K562 (cell line): ENCODE data around the gene DCLK2. TPM values are rescaled to one million over a fixed set of nuclear protein-coding genes. Genes with fewer than 3 reads are reported as not detected.

Experiments
- ATAC-seq: fragments of 200-7000 bp; cut with Tn5 transposase; 3 replicates; pipeline ENCODE4 v1.9.1; 2020; ENCODE audit warnings: moderate library complexity
- BruUV-seq: library from RNA; stranded (reverse); fragments of 400-500 nt; replicated peaks from 2 replicates; lab custom pipeline; 2021; lab: Mats Ljungman, UMichigan
- CTCF ChIA-PET: fragments of 300-600 bp; formaldehyde crosslinking; extraction: SDS; loops from one replicate; lab custom pipeline; 2021; ENCODE audit warnings: low intra/inter-chr PET ratio; lab: Yijun Ruan, JAX
- POLR2A ChIA-PET: fragments of 300-600, 350-650 bp; sonication (Branson Sonifier 250); formaldehyde crosslinking; extraction: SDS; loops from one replicate; lab custom pipeline; 2021; ENCODE audit warnings: antibody characterized with exemption, inconsistent platforms; lab: Yijun Ruan, JAX
- DNase-seq, 4 experiments: peaks; one replicate each; pipeline versions ENCODE4 v3.0.0 to v3.0.0-alpha.2; 2011 to 2018; ENCODE audit warnings: low spot score in 3 of 4, mixed read lengths in 3 of 4; ENCODE audit errors: extremely low read depth in 1 of 4
- FAIRE-seq: peaks from 2 replicates; lab custom pipeline; 2011; peaks lifted over from hg19 to GRCh38; lab: Jason Lieb, UNC
- H2AFZ ChIP-seq: 2 replicates; pipeline ENCODE4 v1.6.0; 2011; ENCODE audit warnings: low read depth, low read length, control low read depth, inconsistent platforms
- H3K27ac ChIP-seq: fragments of 200-600 bp; 3 replicates; pipeline ENCODE4 v1.8.0; 2011; ENCODE audit warnings: low read depth, mild to moderate bottlenecking, control low read depth, inconsistent platforms, low read length, moderate library complexity, mixed read lengths; ENCODE audit errors: extremely low read depth
- H3K27me3 ChIP-seq, 2 experiments: fragments of 300-600 bp in 1 of 2; 2 replicates in 1 of 2; 3 replicates in 1 of 2; pipeline versions ENCODE4 v1.6.0 to v1.8.0; 2011; ENCODE audit warnings: inconsistent platforms in 2 of 2, low read length in 2 of 2, mild to moderate bottlenecking in 1 of 2, mixed read lengths in 1 of 2, moderate library complexity in 1 of 2; ENCODE audit not compliant: control insufficient read depth in 2 of 2, insufficient read depth in 2 of 2
- H3K36me3 ChIP-seq: fragments of 300-600 bp; 3 replicates; pipeline ENCODE4 v1.8.0; 2011; ENCODE audit warnings: mild to moderate bottlenecking, low read length, inconsistent platforms; ENCODE audit not compliant: control insufficient read depth, insufficient read depth
- H3K4me1 ChIP-seq, 2 experiments: fragments of 200-600 bp in 1 of 2; replicated peaks in 1 of 2; 2 replicates in 1 of 2; 3 replicates in 1 of 2; pipeline versions ENCODE4 v1.5.1 to v1.8.0; 2011; ENCODE audit warnings: inconsistent platforms in 2 of 2, low read length in 2 of 2, mild to moderate bottlenecking in 1 of 2, mixed read lengths in 1 of 2, moderate library complexity in 1 of 2; ENCODE audit not compliant: control insufficient read depth in 2 of 2, insufficient read depth in 2 of 2
- H3K4me2 ChIP-seq: 2 replicates; pipeline ENCODE4 v1.6.1; 2011; ENCODE audit warnings: low read length, control low read depth, inconsistent platforms, mixed read lengths; ENCODE audit not compliant: insufficient read depth
- H3K4me3 ChIP-seq: fragments of 200-600 bp; sonication (generic), shearing (Covaris generic); 2 replicates; pipeline ENCODE4 v1.5.1; 2016; ENCODE audit warnings: control low read depth, inconsistent platforms
- H3K79me2 ChIP-seq: fragments of 200-600 bp; 3 replicates; pipeline ENCODE4 v1.8.0; 2011; ENCODE audit warnings: low read length, inconsistent platforms; ENCODE audit not compliant: control insufficient read depth, insufficient read depth
- H3K9ac ChIP-seq, 2 experiments: 2 replicates each; pipeline versions ENCODE4 v1.6.0 to v1.6.1; 2011; ENCODE audit warnings: low read depth in 2 of 2, low read length in 2 of 2, control low read depth in 1 of 2, inconsistent platforms in 1 of 2, mild to moderate bottlenecking in 1 of 2, mixed read lengths in 1 of 2; ENCODE audit not compliant: insufficient read depth in 1 of 2
- H3K9me1 ChIP-seq: one replicate; pipeline ENCODE4 v1.6.0; 2011; ENCODE audit warnings: inconsistent platforms, mild to moderate bottlenecking, low read length, moderate library complexity; ENCODE audit not compliant: control insufficient read depth, insufficient read depth
- H3K9me3 ChIP-seq: replicated peaks from 2 replicates; pipeline ENCODE4 v1.5.1; 2011; ENCODE audit warnings: low read depth, low read length, inconsistent platforms; ENCODE audit not compliant: control insufficient read depth, insufficient read depth
- H4K20me1 ChIP-seq: replicated peaks from 2 replicates; pipeline ENCODE4 v1.6.1; 2011; ENCODE audit warnings: low read length, inconsistent platforms, mixed read lengths; ENCODE audit not compliant: control insufficient read depth, insufficient read depth
- GABPA ChIP-seq: fragments of 200-800 bp; sonication (Bioruptor generic); conservative IDR thresholded peaks from 2 replicates; pipeline ENCODE4 v1.6.1; 2016; ENCODE audit warnings: low read depth, missing genetic modification characterization, missing compliant biosample characterization
- KAT7 ChIP-seq: sonication (generic); formaldehyde crosslinking; IDR thresholded peaks from 2 replicates; pipeline ENCODE4 v1.8.0; 2022; ENCODE audit warnings: missing genetic modification reagents, mild to moderate bottlenecking, borderline replicate concordance
- MXI1 ChIP-seq: IDR thresholded peaks from 2 replicates; pipeline ENCODE4 v1.6.1; 2011; ENCODE audit warnings: low read depth, mild to moderate bottlenecking, improper control_type of control experiment, low read length
- NRF1 ChIP-seq, 2 experiments: fragments of 450-650 bp; IDR thresholded peaks in 1 of 2; conservative IDR thresholded peaks in 1 of 2; 2 replicates each; pipeline ENCODE4 v1.6.1; 2014; ENCODE audit warnings: mild to moderate bottlenecking in 2 of 2
- STAT5B ChIP-seq: fragments of 250-450 bp; sonication (Bioruptor Pico); IDR thresholded peaks from 2 replicates; pipeline ENCODE4 v1.8.0; 2021; ENCODE audit warnings: mild to moderate bottlenecking, inconsistent platforms
- ZC3H8 ChIP-seq: fragments of 450-650 bp; IDR thresholded peaks from 2 replicates; pipeline ENCODE4 v1.6.1; 2017
- ZEB2 ChIP-seq: fragments of 450-650 bp; IDR thresholded peaks from 2 replicates; pipeline ENCODE4 v1.6.1; 2016
- ZNF57 ChIP-seq: fragments of 450-650 bp; formaldehyde crosslinking; IDR thresholded peaks from 2 replicates; pipeline ENCODE4 v1.4.0; 2020; ENCODE audit warnings: mild to moderate bottlenecking, moderate library complexity
- WGBS: fragments of 100-300 bp; shearing (Covaris generic); methylation state at CpG from one replicate; pipeline ENCODE4 v1.1.6; 2016; ENCODE audit warnings: low coverage, mixed read lengths; ENCODE audit not compliant: insufficient coverage; ENCODE audit errors: missing lambda C conversion rate; 5-methylcytosine and 5-hydroxymethylcytosine counted together
- in situ Hi-C: fragments of 300-500 bp; cut with MboI; formaldehyde crosslinking; loops from 4 replicates; pipeline ENCODE4 v1.15.0; 2018; ENCODE audit warnings: inconsistent platforms, mixed read lengths
- intact Hi-C: fragments of 100-400 bp; cut with micrococcal nuclease; formaldehyde crosslinking; loops from 2 replicates; pipeline ENCODE4 v1.14.2; 2022
- polyA plus RNA-seq, 8 experiments: library from polyadenylated mRNA; depleted of rRNA in 4 of 8; stranded (reverse) in 5 of 8; unstranded in 3 of 8; fragments of >200 nt; fragmentation: Nextera tagmentation in 2 of 8; fragmentation: Illumina TruSeq in 1 of 8; extraction: Ambion mirVana in 2 of 8; extraction: Trizol in 1 of 8; gene quantifications; 2 replicates each; pipeline versions ENCODE4 v1.2.1 to v1.2.3, GENCODE V29; 2011 to 2014; ENCODE audit warnings: inconsistent platforms in 1 of 8, missing spikeins in 1 of 8
- total RNA-seq, 7 experiments: library from RNA; depleted of rRNA in 6 of 7; stranded (reverse); fragments of >200 nt in 6 of 7; fragmentation: Illumina TruSeq in 2 of 7; extraction: Trizol in 2 of 7; gene quantifications; 2 replicates each; pipeline versions ENCODE4 v1.2.1 to v1.2.3, GENCODE V29; 2011 to 2021; ENCODE audit warnings: low replicate concordance in 1 of 7
- TF ChIP-seq, protein P1 (sequence below): fragments of 450-650 bp; IDR thresholded peaks from 2 replicates; pipeline ENCODE4 v1.6.1; 2017; ENCODE audit warnings: antibody characterized with exemption

The DCLK2 gene
- total and polyA plus RNA-seq, 9 of the 15 experiments (the other 6 are each of a cell fraction or from before 2014, with no cell fraction given) = not detected

DNA sequence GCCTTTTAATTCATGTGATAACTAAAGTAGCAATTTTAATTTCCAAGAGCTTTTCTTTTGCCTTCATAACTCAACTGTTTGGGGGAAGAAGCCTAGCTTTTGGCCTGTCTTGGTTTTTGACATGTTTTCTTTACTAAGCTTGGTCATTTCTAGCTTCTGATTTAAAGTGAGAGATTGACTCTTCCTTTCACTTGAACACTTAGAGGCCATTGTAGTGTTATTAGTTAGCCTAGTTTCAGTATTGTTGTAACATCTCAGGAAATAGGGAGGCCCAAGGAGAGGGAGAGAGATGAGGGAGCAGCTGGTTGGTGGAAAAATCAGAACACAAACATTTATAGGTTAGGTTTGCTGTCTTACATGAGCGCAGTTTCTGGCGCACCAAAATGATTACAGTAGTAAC lies 44.8 kb downstream of the DCLK2 start:
- TF ChIP-seq NRF1 (conservative IDR thresholded peaks at IDR 0.05 in 1 of 2, IDR thresholded peaks at IDR 0.05 in 1 of 2) = no peak
- no peak for TF ChIP-seq GABPA
- no peak for TF ChIP-seq ZC3H8
- no peak for TF ChIP-seq MXI1
- no peak for TF ChIP-seq ZEB2
- TF ChIP-seq, protein P1, sequence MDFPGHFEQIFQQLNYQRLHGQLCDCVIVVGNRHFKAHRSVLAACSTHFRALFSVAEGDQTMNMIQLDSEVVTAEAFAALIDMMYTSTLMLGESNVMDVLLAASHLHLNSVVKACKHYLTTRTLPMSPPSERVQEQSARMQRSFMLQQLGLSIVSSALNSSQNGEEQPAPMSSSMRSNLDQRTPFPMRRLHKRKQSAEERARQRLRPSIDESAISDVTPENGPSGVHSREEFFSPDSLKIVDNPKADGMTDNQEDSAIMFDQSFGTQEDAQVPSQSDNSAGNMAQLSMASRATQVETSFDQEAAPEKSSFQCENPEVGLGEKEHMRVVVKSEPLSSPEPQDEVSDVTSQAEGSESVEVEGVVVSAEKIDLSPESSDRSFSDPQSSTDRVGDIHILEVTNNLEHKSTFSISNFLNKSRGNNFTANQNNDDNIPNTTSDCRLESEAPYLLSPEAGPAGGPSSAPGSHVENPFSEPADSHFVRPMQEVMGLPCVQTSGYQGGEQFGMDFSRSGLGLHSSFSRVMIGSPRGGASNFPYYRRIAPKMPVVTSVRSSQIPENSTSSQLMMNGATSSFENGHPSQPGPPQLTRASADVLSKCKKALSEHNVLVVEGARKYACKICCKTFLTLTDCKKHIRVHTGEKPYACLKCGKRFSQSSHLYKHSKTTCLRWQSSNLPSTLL = no peak
- TF ChIP-seq STAT5B (CRISPR knock-in tag) = no peak
- no peak for TF ChIP-seq ZNF57
- TF ChIP-seq KAT7 (CRISPR knock-in tag) = no peak
- H2AFZ ChIP-seq = no peak overlapping the region
- ATAC-seq (no peak), DNase-seq (no peak), FAIRE-seq (no peak)
- intact Hi-C loops = no loop called here
- no peaks in the 10 kb centered on the region; a peak in 1 of 5 replicates for H3K27me3 ChIP-seq
- no peak overlapping the region for H3K27ac ChIP-seq
- no peaks in the 10 kb centered on the region for H3K79me2 ChIP-seq
- H4K20me1 ChIP-seq = no peaks in the 10 kb centered on the region
- H3K9ac ChIP-seq = no peak overlapping the region
- H3K9me3 ChIP-seq = no peaks in the 10 kb centered on the region
- ChIA-PET CTCF (no interaction called here), POLR2A (interaction anchor here (0.5 kb wide), 2 partner anchors 58 to 129 kb away, joined by 3 read pairs; no protein-coding TSS in a partner anchor)
- no peak overlapping the region for H3K4me3 ChIP-seq
- no TSS peak for BruUV-seq
- no peaks in the 10 kb centered on the region for H3K36me3 ChIP-seq
- in situ Hi-C loops = no loop called here
- H3K4me1 ChIP-seq = no peaks in the 10 kb centered on the region; a peak in 1 of 5 replicates
- H3K9me1 ChIP-seq = no peaks in the 10 kb centered on the region
- H3K4me2 ChIP-seq = no peak overlapping the region
- 0% methylated on average over 2 of the region's 2 CpGs for WGBS
